H1 (cell line): Measurements from ENCODE around the gene CITED1. TPM values are rescaled to one million over a fixed set of nuclear protein-coding genes. Genes with fewer than 3 reads are reported as not detected.

Experiments
- CTCF ChIA-PET: fragments of 300-600 bp; sonication (Branson Sonifier 250); formaldehyde crosslinking; loops from one replicate; lab custom pipeline; 2021; ENCODE audit not compliant: partially characterized antibody; lab: Charles Lee
- POLR2A ChIA-PET: fragments of 300-600 bp; sonication (Branson Sonifier 250); formaldehyde crosslinking; loops from one replicate; lab custom pipeline; 2021; ENCODE audit warnings: inconsistent platforms; ENCODE audit not compliant: partially characterized antibody; lab: Charles Lee
- DNase-seq, 2 experiments: peaks; one replicate each; pipeline versions ENCODE4 v3.0.0 to v3.0.0-alpha.2; 2010 to 2022; ENCODE audit warnings: low spot score in 2 of 2, low read depth in 1 of 2, mixed read lengths in 1 of 2
- FAIRE-seq: peaks from 2 replicates; lab custom pipeline; 2011; peaks lifted over from hg19 to GRCh38; lab: Jason Lieb, UNC
- H2AFZ ChIP-seq: 2 replicates; pipeline ENCODE4 v1.8.1; 2012; ENCODE audit warnings: low read length, inconsistent platforms
- H2AK5ac ChIP-seq: 2 replicates; pipeline ENCODE4 v1.6.1; 2013; ENCODE audit warnings: low read depth, low read length
- H2BK120ac ChIP-seq: replicated peaks from 2 replicates; pipeline ENCODE3; 2013; ENCODE audit warnings: low read depth, low read length, inconsistent platforms
- H2BK12ac ChIP-seq: 2 replicates; pipeline ENCODE4 v1.6.1; 2013; ENCODE audit warnings: low read depth, low read length
- H2BK15ac ChIP-seq: 2 replicates; pipeline ENCODE4 v1.6.1; 2013; ENCODE audit warnings: low read length
- H2BK20ac ChIP-seq: 2 replicates; pipeline ENCODE4 v1.6.1; 2013; ENCODE audit warnings: low read length
- H2BK5ac ChIP-seq: 2 replicates; pipeline ENCODE4 v1.6.1; 2013; ENCODE audit warnings: low read depth, low read length
- H3K14ac ChIP-seq: 2 replicates; pipeline ENCODE4 v1.6.1; 2013; ENCODE audit warnings: inconsistent platforms; ENCODE audit not compliant: insufficient read length
- H3K18ac ChIP-seq: 2 replicates; pipeline ENCODE4 v1.6.1; 2013; ENCODE audit warnings: low read length; ENCODE audit errors: extremely low read depth
- H3K23ac ChIP-seq: 2 replicates; pipeline ENCODE4 v1.6.1; 2013; ENCODE audit warnings: inconsistent platforms; ENCODE audit not compliant: insufficient read length
- H3K23me2 ChIP-seq: 2 replicates; pipeline ENCODE4 v1.6.1; 2013; ENCODE audit warnings: low read depth, low read length
- H3K27ac ChIP-seq: 2 replicates; pipeline ENCODE4 v1.6.1; 2011; ENCODE audit warnings: low read depth, low read length, inconsistent platforms
- H3K27me3 ChIP-seq, 4 experiments: replicated peaks in 1 of 4; 1 replicate in 1 of 4; 2 replicates in 3 of 4; pipeline versions ENCODE4 v1.6.1 to v1.8.1; 2011 to 2013; ENCODE audit warnings: low read length in 3 of 4, mild to moderate bottlenecking in 3 of 4, inconsistent platforms in 2 of 4, mixed read lengths in 2 of 4, moderate library complexity in 1 of 4; ENCODE audit not compliant: control insufficient read depth in 3 of 4, insufficient read depth in 3 of 4; ENCODE audit errors: extremely low read depth in 1 of 4
- H3K36me3 ChIP-seq, 4 experiments: 2 replicates each; pipeline versions ENCODE4 v1.6.1 to v1.8.1; 2011 to 2013; ENCODE audit warnings: mild to moderate bottlenecking in 4 of 4, low read length in 3 of 4, moderate library complexity in 2 of 4, control low read depth in 1 of 4, inconsistent platforms in 1 of 4; ENCODE audit not compliant: insufficient read depth in 4 of 4, control insufficient read depth in 2 of 4
- H3K4ac ChIP-seq: replicated peaks from 2 replicates; pipeline ENCODE3; 2013; ENCODE audit warnings: low read length, low read depth, mixed read lengths, inconsistent platforms; ENCODE audit not compliant: insufficient read length
- H3K4me1 ChIP-seq, 4 experiments: replicated peaks in 1 of 4; 1 replicate in 1 of 4; 2 replicates in 3 of 4; pipeline versions ENCODE4 v1.6.1 to v1.8.1; 2011 to 2013; ENCODE audit warnings: low read length in 3 of 4, inconsistent platforms in 2 of 4, mixed read lengths in 1 of 4; ENCODE audit not compliant: insufficient read depth in 4 of 4, control insufficient read depth in 3 of 4
- H3K4me2 ChIP-seq, 2 experiments: 2 replicates each; pipeline versions ENCODE4 v1.6.1 to v1.8.1; 2011 to 2013; ENCODE audit warnings: low read depth in 2 of 2, low read length in 2 of 2, control low read depth in 1 of 2, inconsistent platforms in 1 of 2, mild to moderate bottlenecking in 1 of 2; ENCODE audit not compliant: insufficient read depth in 1 of 2
- H3K4me3 ChIP-seq, 4 experiments: fragments of 200-600, 300-600 bp in 1 of 4; sonication (generic), shearing (Covaris generic), sonication (Bioruptor Twin) in 1 of 4; 2 replicates each; pipeline versions ENCODE4 v1.5.1 to v1.8.1; 2011 to 2016; ENCODE audit warnings: low read length in 4 of 4, low read depth in 3 of 4, control low read depth in 2 of 4, inconsistent platforms in 2 of 4, mild to moderate bottlenecking in 2 of 4, mixed read lengths in 1 of 4, moderate library complexity in 1 of 4; ENCODE audit not compliant: insufficient read depth in 2 of 4; ENCODE audit errors: extremely low read depth in 1 of 4
- H3K56ac ChIP-seq: replicated peaks from 2 replicates; pipeline ENCODE3; 2013; ENCODE audit warnings: low read depth, mild to moderate bottlenecking, mixed read lengths, low read length, inconsistent platforms; ENCODE audit not compliant: insufficient read length
- H3K79me1 ChIP-seq: 2 replicates; pipeline ENCODE4 v1.6.1; 2013; ENCODE audit warnings: low read depth, low read length, control low read depth
- H3K79me2 ChIP-seq, 2 experiments: 2 replicates each; pipeline versions ENCODE4 v1.6.1 to v1.8.1; 2012 to 2013; ENCODE audit warnings: low read length in 2 of 2, mild to moderate bottlenecking in 2 of 2, inconsistent platforms in 1 of 2; ENCODE audit not compliant: insufficient read depth in 2 of 2, control insufficient read depth in 1 of 2
- H3K9ac ChIP-seq, 4 experiments: replicated peaks in 1 of 4; 1 replicate in 1 of 4; 2 replicates in 3 of 4; pipeline versions ENCODE4 v1.6.1 to v1.8.1; 2011 to 2013; ENCODE audit warnings: low read depth in 3 of 4, low read length in 3 of 4, control low read depth in 2 of 4, mild to moderate bottlenecking in 2 of 4, moderate library complexity in 2 of 4, inconsistent platforms in 1 of 4; ENCODE audit errors: extremely low read depth in 1 of 4
- H3K9me3 ChIP-seq, 2 experiments: 2 replicates each; pipeline versions ENCODE4 v1.6.1 to v1.8.1; 2012 to 2013; ENCODE audit warnings: mild to moderate bottlenecking in 2 of 2, moderate library complexity in 2 of 2, control low read depth in 1 of 2, inconsistent platforms in 1 of 2, low read depth in 1 of 2, low read length in 1 of 2, mixed read lengths in 1 of 2; ENCODE audit not compliant: insufficient read depth in 2 of 2
- H4K20me1 ChIP-seq, 2 experiments: replicated peaks in 1 of 2; 2 replicates each; pipeline versions ENCODE3 to v1.8.1; 2011 to 2013; ENCODE audit warnings: inconsistent platforms in 2 of 2, low read length in 2 of 2, mild to moderate bottlenecking in 1 of 2; ENCODE audit not compliant: insufficient read depth in 2 of 2, control insufficient read depth in 1 of 2
- H4K5ac ChIP-seq: 2 replicates; pipeline ENCODE4 v1.6.1; 2013; ENCODE audit warnings: low read length, low read depth, mixed read lengths, inconsistent platforms; ENCODE audit not compliant: insufficient read length
- H4K8ac ChIP-seq: 2 replicates; pipeline ENCODE4 v1.8.0; 2013; ENCODE audit warnings: mild to moderate bottlenecking, moderate library complexity, low read length, inconsistent platforms; ENCODE audit not compliant: insufficient read depth; ENCODE audit errors: extremely low read depth
- H4K91ac ChIP-seq: replicated peaks from 2 replicates; pipeline ENCODE3; 2013; ENCODE audit warnings: low read length, mixed read lengths, inconsistent platforms; ENCODE audit not compliant: insufficient read length
- CBX5 ChIP-seq: fragments of 300-800, 300-1000 bp; sonication (generic); IDR thresholded peaks from 2 replicates; pipeline ENCODE4 v1.7.1; 2016; ENCODE audit warnings: antibody characterized with exemption, low read length, low read depth
- HDAC6 ChIP-seq: IDR thresholded peaks from one replicate; pipeline ENCODE4 v1.7.1; 2012; ENCODE audit warnings: low read depth, mild to moderate bottlenecking, inconsistent platforms, low read length, moderate library complexity
- NRF1 ChIP-seq: IDR thresholded peaks from 2 replicates; pipeline ENCODE4 v1.6.1; 2011; ENCODE audit warnings: mild to moderate bottlenecking, low read depth, low read length, improper control_type of control experiment
- PHF8 ChIP-seq: fragments of 200-600 bp; sonication (generic); conservative IDR thresholded peaks from 2 replicates; pipeline ENCODE4 v1.7.1; 2012; ENCODE audit warnings: low read depth, mild to moderate bottlenecking, inconsistent platforms, low read length, moderate library complexity
- POU5F1 ChIP-seq: IDR thresholded peaks from 2 replicates; pipeline ENCODE4 v1.6.1; 2011; ENCODE audit warnings: low read depth, mild to moderate bottlenecking, low read length, moderate library complexity
- SAP30 ChIP-seq: fragments of 300-600 bp; sonication (generic); IDR thresholded peaks from 2 replicates; pipeline ENCODE4 v1.7.1; 2012; ENCODE audit warnings: low read length, moderate library complexity, mild to moderate bottlenecking, inconsistent platforms; ENCODE audit not compliant: insufficient read depth, insufficient replicate concordance
- SP4 ChIP-seq: IDR thresholded peaks from 2 replicates; pipeline ENCODE4 v1.6.1; 2012; ENCODE audit warnings: low read length, inconsistent platforms
- SRF ChIP-seq: IDR thresholded peaks from 2 replicates; pipeline ENCODE4 v1.6.1; 2011; ENCODE audit warnings: mild to moderate bottlenecking, low read depth, low read length, moderate library complexity
- TAF1 ChIP-seq: IDR thresholded peaks from 2 replicates; pipeline ENCODE4 v1.6.1; 2011; ENCODE audit warnings: mild to moderate bottlenecking, low read depth, low read length
- TAF7 ChIP-seq: optimal IDR thresholded peaks from 2 replicates; pipeline ENCODE3; 2011; ENCODE audit warnings: low read depth, mild to moderate bottlenecking, inconsistent platforms, low read length, moderate library complexity, borderline replicate concordance
- ZNF274 ChIP-seq: IDR thresholded peaks from 2 replicates; pipeline ENCODE4 v1.7.0; 2012; ENCODE audit warnings: low read length, borderline replicate concordance; ENCODE audit errors: extremely low read depth
- WGBS, 2 experiments: shearing (Covaris generic) in 1 of 2; methylation state at CpG; one replicate each; pipeline versions ENCODE4 v1.1.6 to v1.1.7; 2013 to 2015; ENCODE audit warnings: low lambda C conversion rate in 2 of 2, mixed read lengths in 2 of 2, inconsistent platforms in 1 of 2, low coverage in 1 of 2, missing lambda C conversion rate in 1 of 2; ENCODE audit not compliant: insufficient replicate concordance in 2 of 2, insufficient coverage in 1 of 2, insufficient read length in 1 of 2; ENCODE audit errors: extremely low coverage in 1 of 2, missing lambda C conversion rate in 1 of 2; 5-methylcytosine and 5-hydroxymethylcytosine counted together
- polyA plus RNA-seq, 7 experiments: library from polyadenylated mRNA; depleted of rRNA in 3 of 7; stranded (reverse) in 5 of 7; unstranded in 2 of 7; fragments of >200 nt in 5 of 7; fragments of 200-250 nt in 2 of 7; gene quantifications; 1 replicate in 5 of 7; 2 replicates in 1 of 7; 4 replicates in 1 of 7; pipeline versions ENCODE4 v1.2.1 to v1.2.3, GENCODE V29; 2011 to 2013; ENCODE audit warnings: missing spikeins in 2 of 7, mixed read lengths in 2 of 7
- total RNA-seq: library from RNA; stranded (reverse); fragmentation: NEBNext Ultra II Directional; extraction: Animal tissue kit (Norgen Biotek cat#: 25700); gene quantifications from 2 replicates; pipeline ENCODE4 v1.2.1, GENCODE V29; 2021

CITED1 gene
- total and polyA plus RNA-seq, 2 of the 8 experiments (the other 6 are each of a cell fraction or from before 2014, with no cell fraction given): 1.2 to 2.4 TPM

DNA sequence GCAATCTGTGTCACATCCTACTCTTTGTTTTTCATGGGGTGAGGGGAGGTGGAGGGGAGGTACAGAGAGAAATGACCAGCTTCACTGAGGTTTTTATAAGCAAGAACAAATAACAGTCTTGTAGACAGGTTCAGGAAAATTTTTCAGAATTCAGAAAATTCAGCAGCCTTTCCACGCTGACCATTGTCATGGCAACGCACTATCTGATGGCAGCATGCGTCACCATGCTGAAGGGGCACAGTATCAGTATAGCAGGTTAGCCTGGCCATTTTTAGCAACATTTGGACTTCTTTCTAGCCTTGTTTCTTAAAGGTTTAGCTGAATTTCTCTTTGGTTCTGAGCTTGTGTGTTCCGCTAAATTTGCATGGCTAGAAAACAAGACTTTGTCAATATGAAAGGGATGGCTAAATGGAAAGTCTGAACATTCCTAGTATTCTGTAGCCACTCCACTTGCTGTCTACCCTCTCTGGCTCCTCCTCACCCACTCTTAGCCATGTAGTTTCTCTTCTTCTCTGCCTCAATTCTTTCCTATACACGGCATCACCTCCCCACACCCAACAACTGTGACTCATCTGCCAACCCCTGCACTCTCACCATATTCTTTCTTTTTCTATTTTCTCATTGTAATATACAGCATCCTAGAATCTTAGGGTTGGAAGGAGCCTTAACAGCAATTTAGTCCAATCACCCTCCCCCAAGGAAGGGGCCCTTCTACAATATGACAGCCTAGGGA, 42.7 kb upstream of the CITED1 start:
- Histone ChIP-seq H3K23me2 (no peaks in the 10 kb centered on the region), H3K14ac (no peak overlapping the region), H3K79me2 (no peaks in the 10 kb centered on the region), H2BK5ac (no peak overlapping the region), H3K36me3 (no peaks in the 10 kb centered on the region; a peak in 1 of 8 replicates), H3K4ac (no peak overlapping the region), H3K4me3 (no peak overlapping the region), H4K20me1 (peaks cover 0 to 1% of the 10 kb centered on the region in 2 experiments), H4K91ac (no peak overlapping the region), H2AFZ (no peak overlapping the region), H2BK12ac (no peak overlapping the region), H4K8ac (no peak overlapping the region), H2BK20ac (no peak overlapping the region), H3K9ac (no peak overlapping the region), H3K79me1 (no peaks in the 10 kb centered on the region), H3K4me2 (no peak overlapping the region), H2BK15ac (no peak overlapping the region), H3K27ac (no peak overlapping the region), H3K9me3 (no peaks in the 10 kb centered on the region), H3K27me3 (no peaks in the 10 kb centered on the region), H3K56ac (no peak overlapping the region), H3K18ac (no peak overlapping the region), H3K23ac (no peak overlapping the region), H2AK5ac (no peak overlapping the region), H3K4me1 (peaks cover 1 to 3% (median 3%) of the 10 kb centered on the region in 4 experiments; a peak in 5 of 7 replicates), H4K5ac (no peak overlapping the region), H2BK120ac (no peak overlapping the region)
- 93% methylated on average over 5 of the region's 5 CpGs; no CpG with 5 or more reads in 1 of the 2 experiments for WGBS, 2 experiments
- DNase-seq (no peak), FAIRE-seq (no peak)
- POLR2A ChIA-PET: no interaction called here
- CTCF ChIA-PET: interaction anchor here (0.6 to 1.6 kb wide), 3 partner anchors 48 to 146 kb away, joined by 3 to 5 read pairs (median 3); no protein-coding TSS in a partner anchor
- TF ChIP-seq SRF: no peak
- TF ChIP-seq PHF8: no peak
- TF ChIP-seq TAF1: no peak
- no peak for TF ChIP-seq ZNF274
- TF ChIP-seq NRF1: no peak
- no peak for TF ChIP-seq POU5F1
- no peak for TF ChIP-seq HDAC6
- TF ChIP-seq SP4: no peak
- no peak for TF ChIP-seq CBX5
- no peak for TF ChIP-seq SAP30
- no peak for TF ChIP-seq TAF7
